GM13976 (cell line): ENCODE measurements around the gene BRD1.
"Not testable (repeated sequence)": the region's sequence is repeated elsewhere in the genome, so short reads cannot be mapped to it uniquely, and the experiment has no call there.

Experiments used
- DNase-seq: peaks from one replicate; pipeline ENCODE4 v3.0.0; 2012; ENCODE audit warnings: low spot score
- CTCF ChIP-seq: IDR thresholded peaks from 2 replicates; pipeline ENCODE4 v1.5.1; 2012; ENCODE audit warnings: borderline replicate concordance, mild to moderate bottlenecking; ENCODE audit not compliant: insufficient read depth; ENCODE audit errors: extremely low read depth, missing control alignments, control extremely low read depth
- in situ Hi-C: fragments of 300-500 bp; cut with MboI; formaldehyde crosslinking; loops from one replicate; pipeline ENCODE4 v1.12.0; 2022; ENCODE audit warnings: low sequenced_read_pairs, mixed read lengths, inconsistent platforms; ENCODE audit not compliant: unreplicated experiment

The BRD1 gene

GRCh38 chr22:49825944-49826602 lies 1.6 kb downstream of the BRD1 start:
- in situ Hi-C loops: no loop called here
- TF ChIP-seq CTCF: no peak
- no peak for DNase-seq

GRCh38 chr22:49825436-49825835 lies 2.2 kb downstream of the BRD1 start:
- DNase-seq: no peak
- TF ChIP-seq CTCF: no peak
- in situ Hi-C loops: no loop called here

- TF ChIP-seq CTCF: no peak
- in situ Hi-C loops: no loop called here
- DNase-seq: no peak
These were observed 2.7 kb downstream of the BRD1 start for GRCh38 chr22:49824936-49825335.

GRCh38 chr22:49824185-49824925 lies 3.3 kb downstream of the BRD1 start:
- no peak for TF ChIP-seq CTCF
- in situ Hi-C loops: no loop called here
- DNase-seq: no peak

GRCh38 chr22:49823289-49824045 lies 4.2 kb downstream of the BRD1 start:
- TF ChIP-seq CTCF: no peak
- in situ Hi-C loops: no loop called here
- DNase-seq: no peak

- in situ Hi-C loops, DNase-seq: not testable (repeated sequence)
These were observed 5.9 kb downstream of the BRD1 start for GRCh38 chr22:49821741-49822140.

- TF ChIP-seq CTCF: no peak
- in situ Hi-C loops: no loop called here
- no peak for DNase-seq
These were observed 6.7 kb downstream of the BRD1 start for GRCh38 chr22:49820984-49821383.
